Stimulated activated CD4-positive, alpha-beta T cell treated with anti-CD3 and anti-CD28 coated beads, TNF-alpha, amount 100 ng/mL, for 24 hours (primary cell): ENCODE data around the gene CHSY1.
"Not testable (repeated sequence)": the region's sequence is repeated elsewhere in the genome, so short reads cannot be mapped to it uniquely, and the experiment has no call there.

Experiments
- DNase-seq, 3 experiments: peaks; one replicate each; pipeline ENCODE4 v3.0.0-alpha.2; 2020; ENCODE audit warnings: low read depth in 3 of 3

The CHSY1 gene

DNA sequence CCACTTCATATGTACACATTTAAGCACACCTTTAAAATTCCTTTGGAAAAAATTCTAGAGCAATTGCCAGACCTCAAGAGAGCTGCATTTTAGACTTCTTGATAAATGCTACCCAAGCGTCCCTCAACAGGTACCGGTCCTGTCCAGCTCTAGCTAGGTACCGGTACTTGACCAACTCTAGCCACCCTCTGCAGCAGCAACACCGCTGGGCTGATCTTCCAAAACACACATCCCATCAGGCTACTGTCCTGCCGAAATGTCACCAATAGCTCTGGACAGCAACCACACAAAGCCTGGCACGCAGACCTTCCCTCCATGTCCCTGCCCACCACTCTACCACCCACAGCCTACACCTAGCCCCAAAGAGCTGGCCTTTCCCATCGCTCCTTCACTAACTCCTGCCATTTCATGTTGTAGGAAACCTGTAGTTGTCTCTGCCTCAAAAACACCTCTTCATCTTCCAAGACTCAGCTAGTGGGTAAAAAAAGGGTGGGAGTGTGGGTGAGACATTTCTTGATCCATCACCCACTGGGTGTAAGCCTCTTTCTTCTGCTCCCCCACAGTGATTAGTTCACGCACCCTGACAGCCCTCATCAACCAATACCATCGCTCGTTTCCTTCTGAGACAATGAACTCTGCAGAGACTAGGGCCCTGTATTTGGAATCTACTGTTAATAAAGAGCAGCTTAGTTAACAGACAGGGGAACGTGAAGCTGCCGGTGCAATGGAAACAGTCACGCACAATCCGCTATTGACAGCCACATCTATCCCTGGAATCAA, 6.8 kb downstream of the CHSY1 start:
- DNase-seq = no peak

DNA sequence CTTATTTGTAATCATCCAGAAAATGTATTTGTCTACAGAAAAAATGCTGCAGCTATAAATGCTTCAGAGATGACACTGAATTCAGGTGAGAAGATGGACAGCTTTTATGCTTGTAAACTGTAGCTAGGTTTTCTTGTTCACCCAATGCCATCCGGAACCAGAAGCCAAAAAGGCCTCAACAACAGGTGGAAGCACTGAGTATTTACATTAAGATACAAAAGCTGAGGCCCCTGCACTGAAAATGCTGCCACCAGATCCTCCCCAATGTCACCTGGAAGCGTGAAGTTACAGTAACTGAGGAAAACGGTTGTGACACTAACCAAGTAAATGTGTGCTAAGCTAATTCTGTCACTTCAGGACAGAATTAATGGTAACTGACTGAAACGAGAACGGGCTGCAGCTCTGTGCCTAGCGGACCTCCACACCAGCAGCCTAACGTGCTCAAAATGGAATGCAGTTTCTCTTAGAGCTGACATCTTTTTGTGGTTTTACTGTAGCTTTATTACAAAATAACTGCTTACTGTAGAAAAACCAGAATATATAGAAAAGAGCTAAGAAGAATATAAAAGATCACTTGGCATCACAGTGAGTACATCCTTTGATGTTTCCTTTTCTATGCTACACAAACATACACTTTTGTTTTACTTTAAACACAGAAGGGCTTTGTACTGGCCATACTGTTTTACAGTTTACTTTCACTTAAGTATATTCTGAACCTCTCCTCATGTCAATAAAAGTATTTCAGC, 7.6 kb downstream of the CHSY1 start:
- DNase-seq = no peak

DNA sequence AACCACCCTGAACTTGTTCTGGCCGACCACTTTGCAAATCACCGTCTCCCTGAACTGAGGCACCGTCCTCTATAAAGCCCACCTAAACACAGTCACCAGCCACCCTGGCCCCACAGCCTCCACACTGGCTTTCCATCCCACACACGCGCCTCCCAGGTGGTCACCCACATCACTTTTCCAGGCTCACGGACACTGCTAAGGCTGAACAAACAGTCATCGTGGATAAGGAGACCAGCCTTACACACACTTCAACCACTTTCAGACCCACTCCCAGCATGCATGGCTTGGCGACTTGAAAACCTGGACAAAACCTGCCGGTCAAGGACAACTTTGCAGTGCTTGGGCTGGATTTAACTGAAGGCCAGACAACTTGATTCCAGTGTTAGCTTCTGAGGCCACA, 8.4 kb downstream of the CHSY1 start:
- no peak for DNase-seq

DNA sequence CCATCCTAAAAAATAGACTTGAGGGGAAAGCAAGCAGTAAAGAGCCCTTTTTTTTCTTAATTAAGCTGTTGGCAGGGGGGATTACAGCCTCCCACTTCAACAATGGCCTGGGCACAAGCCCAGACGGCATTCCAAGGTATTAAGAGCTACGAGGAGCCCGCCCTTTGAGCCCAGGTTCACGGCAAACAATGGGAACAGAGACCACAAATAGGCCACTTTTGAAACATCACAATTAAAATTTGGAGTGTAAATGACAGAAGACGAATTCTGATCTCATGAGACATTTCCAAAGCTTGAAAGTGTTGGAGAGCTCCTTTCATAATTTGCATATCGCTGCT, 8.9 kb downstream of the CHSY1 start:
- DNase-seq = no peak

DNA sequence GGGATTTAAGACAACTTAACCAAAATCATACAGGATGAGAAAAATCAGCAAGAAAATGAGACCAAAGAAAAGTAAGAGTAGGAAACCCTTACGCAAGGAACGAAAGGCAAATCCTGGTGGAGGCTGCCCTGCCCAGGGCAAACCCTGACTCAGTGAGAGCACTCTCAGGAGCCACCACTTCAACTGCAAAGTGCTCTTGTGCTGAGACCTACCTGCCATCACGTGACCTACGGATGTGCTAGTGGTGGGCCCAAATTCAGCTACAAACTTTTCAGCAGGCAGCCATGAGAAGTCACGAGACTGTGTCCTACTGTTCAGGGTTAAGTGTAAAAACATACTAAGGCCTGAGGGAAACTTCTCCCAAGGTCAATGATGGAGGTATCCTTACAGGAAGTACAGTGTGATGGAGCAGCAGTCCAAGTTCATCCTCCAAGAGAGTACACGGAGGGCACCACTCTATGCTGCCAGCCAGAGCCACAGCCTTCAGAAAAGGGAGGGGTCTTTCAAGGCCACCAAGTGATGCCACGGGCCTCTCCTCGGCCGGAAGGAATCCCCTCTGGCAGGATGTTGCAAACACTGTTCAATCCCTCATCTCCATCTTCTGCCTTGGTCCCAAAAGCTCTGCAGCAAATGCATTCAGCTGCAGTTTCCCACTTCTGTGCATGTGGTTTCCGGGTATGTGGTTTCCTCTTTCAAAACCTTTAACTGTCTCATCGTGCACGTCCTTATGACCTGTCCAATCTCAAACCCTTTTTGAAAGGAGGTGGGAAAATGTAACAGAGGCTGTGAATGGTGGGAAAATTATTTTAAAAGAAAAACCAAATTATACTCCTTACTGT, 9.5 kb downstream of the CHSY1 start:
- DNase-seq = no peak

DNA sequence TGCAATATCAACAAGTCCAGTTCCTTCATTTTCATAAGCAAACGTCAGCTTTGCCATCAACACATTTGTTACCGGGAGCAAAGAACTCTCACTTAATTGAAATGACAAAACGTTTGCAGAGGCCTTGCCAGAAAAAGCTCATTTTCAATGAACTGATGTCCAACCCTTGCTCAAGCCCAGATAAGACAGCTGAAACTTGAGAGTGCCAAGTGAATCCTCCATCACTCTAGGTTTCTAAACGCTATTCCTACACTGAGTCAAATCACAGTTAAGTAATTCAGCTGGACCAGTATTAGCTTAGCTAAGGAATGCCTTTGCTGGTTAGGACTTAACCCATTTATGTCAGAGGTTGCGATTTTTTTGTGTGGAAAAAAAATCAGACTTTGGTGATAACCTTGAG, 11.5 kb downstream of the CHSY1 start:
- DNase-seq = no peak

DNA sequence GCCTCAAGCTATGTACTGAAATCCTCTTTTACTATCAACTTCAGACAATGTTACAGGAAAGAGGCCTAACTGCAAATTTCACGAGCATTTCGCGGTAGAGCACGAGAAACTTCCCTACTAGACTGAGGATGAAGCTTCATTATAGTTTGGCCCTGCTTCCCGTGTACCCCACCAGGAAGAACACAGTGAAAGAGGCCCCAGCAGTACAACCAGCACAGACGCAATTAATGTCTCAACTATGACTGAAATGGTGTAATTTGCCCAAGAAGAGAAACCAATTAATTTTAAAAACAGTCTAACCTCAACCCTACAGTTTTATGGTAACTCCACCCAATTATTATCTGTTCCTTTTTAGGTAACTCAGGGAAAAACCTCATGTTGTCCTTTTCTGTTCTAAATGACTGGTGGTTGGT, 12.1 kb downstream of the CHSY1 start:
- no peak for DNase-seq

DNA sequence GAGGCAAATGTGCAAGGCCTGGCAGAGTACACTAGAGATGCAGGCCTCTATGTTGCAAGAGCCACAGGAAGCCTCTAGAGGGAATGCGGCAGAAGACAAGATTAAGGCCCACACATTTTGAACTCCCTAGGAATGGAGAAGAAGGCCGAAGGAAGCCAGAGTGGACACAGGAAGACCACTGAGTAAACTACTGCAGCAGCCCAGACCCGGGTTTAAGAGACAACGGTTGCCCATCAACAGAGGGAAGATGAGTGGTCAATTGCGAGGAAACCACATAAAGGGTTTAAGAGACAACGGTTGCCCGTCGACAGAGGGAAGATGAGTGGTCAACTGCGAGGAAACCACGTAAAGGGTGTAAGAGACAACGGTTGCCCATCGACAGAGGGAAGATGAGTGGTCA, 14.6 kb downstream of the CHSY1 start:
- DNase-seq = no peak

DNA sequence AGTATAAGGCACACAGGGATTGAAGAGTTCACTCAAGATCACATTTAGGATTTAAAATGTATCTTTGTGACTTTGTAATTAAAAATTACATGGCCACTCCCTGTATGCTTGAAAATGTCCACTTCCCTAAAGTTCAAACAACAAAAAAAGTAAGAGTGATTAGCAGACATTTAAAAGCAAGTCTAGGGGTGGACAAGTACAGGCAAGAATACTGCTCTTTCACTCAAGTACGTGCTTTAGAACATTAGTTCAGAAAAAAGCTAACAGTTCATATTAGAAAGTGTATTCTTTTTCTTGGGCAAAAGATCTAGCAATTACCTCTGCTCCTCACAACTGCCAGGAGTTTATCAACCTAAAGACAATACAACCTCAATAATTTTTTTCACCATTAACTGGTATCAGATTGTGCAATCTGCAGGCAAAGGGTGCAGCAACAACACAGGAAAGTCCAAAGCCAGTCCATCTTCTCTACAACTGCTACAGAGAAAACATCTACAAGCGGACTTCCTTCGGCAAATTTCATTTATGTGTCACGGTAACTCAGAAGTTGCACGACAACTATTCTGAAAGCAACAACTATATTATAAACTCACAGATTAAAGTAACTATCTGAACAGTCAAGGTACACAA, 18.1 kb downstream of the CHSY1 start:
- DNase-seq = no peak

DNA sequence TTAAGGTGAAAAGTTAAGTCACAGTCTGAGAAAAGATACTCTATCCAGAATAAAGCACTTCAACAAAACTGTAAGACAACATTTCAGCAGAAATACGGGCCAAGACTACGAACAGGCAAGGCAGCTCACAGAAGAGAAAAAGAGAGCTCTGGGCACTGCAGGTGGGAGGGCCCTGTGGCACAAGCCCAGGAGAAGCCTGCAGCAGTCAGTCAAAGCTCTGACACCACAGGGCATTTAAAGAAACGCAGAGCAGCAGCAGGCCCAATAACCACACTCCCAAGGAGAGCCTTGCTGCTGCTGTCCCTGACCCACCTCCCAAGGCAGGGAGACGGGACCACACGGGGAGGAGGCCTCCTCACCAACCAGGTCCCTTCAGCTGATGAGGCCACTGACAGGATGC, 19.2 kb downstream of the CHSY1 start:
- no peak for DNase-seq

DNA sequence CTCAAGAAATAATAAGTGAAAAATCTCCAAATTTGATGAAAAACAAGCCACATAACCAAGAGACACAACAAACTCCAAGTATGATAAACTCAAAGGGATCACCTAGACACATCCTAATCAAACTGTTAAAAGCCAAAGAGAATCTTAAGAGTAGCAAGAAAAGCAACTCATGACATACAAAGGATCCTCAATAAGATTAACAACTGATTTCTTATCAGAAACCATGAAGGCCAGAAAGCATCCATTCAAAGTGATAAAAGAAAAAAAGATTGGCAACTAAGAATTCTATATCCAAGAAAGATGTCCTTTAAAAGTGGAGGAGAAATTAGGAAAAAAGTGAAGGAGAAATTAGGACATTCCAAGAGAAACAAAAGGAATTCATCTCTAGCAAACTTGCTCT, 23.5 kb downstream of the CHSY1 start:
- DNase-seq = no peak

DNA sequence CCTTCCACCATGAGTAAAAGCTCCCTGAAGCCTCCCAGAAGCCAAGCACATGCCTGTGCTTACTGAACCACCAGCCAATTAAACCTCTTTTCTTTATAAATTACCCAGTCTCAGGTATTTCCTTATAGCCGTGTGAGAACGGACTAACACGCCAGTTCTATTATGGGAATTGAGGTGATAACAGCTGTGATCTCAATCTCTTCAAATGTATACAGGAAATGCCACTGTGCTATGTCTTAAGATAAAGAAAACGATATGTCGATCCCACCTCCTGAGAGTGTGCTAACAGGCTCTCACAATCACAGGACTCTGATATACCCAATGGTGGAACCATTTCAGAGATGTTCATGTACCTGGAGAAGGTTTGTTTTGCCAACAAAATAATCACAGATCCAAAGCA, 26.2 kb downstream of the CHSY1 start:
- DNase-seq = no peak

DNA sequence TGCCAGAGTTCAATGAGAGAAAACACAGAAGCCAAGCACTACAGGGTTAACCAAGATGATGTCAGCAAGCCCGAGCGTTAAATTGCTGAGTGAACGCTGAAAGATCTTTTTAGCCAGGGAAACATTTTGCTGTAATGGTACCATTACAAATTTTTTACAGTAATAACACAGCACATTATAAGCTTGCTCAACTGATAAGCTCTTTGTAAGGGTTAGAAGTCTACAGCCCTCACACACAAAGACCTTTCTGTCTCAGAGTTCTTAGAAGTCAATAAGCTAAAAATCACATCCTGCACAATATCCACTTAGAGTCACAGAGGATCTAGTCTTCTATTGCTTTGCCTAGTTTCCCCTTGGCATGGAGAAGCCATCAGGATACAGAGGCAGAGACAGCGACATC, 29.9 kb downstream of the CHSY1 start:
- DNase-seq = no peak

DNA sequence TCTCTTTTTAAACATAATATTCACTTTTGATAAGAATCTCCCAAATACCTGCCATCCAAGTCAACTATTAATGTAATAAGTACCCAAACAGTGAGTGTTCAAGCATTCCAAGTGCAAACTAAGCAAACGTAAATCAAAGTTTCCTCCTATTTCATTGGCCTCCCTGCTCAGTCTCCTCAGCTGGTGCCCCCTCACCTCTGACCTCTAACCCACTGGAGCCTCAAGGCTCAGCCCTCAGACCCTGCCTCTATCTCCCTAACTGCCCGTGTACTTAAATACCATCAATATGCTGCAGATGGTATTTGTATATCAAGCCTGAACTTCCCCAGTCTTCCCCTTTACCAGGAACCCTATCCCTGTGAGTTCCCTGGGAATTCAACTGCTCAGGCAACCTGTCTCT, 31.8 kb downstream of the CHSY1 start:
- DNase-seq = no peak

DNA sequence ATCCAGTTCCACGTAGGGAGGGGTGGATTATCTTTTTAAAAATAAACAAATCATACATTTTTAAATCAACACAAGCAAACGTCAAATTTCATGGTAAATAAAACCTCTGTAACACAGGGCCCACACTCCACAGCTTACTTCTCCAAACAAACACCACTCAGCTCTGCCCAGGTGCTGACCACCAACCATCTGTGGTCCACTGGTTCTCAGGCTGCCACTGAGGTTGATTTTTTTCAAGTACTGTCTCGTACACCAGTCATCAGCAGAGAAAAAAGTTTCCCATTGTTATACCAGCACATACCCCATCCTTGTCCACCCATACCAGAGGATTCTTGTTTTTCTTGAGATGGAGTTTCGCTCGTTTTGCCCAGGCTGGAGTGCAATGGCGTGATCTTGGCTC, 32.4 kb downstream of the CHSY1 start:
- DNase-seq = no peak

DNA sequence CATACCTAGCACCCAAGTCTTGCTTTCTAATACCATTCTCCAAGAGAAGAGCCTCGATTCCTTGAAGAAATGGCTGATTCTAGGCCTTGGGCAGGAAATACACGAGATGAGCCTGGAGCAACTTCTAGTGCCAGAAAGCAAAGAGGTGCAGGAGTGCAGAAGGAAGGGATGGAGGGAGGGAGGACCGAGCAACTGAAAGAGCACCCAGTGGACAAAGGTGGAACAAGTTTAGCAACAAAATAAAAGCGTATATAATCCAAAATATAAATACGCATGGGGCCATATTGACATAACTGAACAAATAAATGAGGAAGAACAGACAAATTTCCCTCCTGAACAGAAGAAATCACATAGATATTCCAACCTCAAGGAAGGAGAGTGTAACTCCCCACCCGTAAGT, 34.4 kb downstream of the CHSY1 start:
- no peak for DNase-seq

DNA sequence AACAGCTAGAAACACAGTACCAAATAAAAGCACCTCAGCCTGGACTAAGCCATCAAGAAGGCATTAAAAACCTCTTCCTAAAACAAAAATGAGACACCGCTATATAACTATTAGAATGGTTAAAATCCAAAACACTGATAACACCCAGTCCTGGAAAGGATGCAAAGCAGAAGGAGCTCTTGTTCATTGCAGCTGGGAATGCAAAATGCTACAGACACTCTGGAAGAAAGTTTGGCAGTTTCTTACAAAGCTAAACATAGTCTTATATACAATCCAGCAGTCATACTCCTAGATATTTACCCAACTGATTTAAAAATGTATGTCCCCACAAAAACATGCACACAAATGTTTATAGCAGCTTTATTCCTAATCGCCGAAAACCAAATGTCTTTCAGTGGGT, 35.7 kb downstream of the CHSY1 start:
- no peak for DNase-seq

DNA sequence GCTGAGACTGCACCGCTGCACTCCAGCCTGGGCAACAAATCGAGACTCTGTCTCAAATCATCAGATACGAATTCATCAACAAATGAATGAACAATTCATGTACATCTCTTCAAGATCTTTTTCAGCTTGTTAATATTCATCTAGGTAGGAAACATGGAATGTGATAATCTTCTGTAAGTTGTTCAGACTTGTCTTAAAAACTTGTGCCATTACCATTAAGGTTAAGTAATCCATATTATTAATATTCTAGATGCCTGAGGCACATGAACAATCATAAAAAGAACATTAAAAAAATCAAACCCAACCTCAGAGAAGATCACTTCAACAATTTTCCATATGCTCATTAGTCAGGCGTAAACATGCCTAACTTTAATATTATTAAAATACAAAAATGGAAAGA, 36.2 kb downstream of the CHSY1 start:
- no peak for DNase-seq

DNA sequence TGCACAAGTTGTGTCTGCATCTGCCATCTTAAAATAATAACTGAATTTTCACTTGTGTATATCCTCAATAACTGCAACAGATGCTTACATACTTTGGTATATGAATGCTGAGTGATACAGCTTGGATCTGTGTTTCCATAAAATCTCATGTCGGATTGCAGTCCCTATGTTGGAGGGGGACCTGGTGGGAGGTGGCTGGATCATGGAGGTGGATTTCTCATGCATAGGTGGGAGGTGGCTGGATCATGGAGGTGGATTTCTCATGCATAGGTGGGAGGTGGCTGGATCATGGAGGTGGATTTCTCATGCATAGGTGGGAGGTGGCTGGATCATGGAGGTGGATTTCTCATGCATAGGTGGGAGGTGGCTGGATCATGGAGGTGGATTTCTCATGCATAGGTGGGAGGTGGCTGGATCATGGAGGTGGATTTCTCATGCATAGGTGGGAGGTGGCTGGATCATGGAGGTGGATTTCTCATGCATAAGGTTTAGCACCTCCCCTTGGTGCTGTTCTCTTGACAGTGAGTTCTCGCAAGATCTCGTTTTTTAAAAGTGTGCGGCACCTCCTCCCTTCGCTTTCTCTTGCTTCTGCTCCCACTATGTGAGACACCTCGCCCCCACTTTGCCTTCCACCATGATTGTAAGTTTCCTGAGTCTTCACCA, 37.3 kb downstream of the CHSY1 start:
- DNase-seq = not testable (repeated sequence)

DNA sequence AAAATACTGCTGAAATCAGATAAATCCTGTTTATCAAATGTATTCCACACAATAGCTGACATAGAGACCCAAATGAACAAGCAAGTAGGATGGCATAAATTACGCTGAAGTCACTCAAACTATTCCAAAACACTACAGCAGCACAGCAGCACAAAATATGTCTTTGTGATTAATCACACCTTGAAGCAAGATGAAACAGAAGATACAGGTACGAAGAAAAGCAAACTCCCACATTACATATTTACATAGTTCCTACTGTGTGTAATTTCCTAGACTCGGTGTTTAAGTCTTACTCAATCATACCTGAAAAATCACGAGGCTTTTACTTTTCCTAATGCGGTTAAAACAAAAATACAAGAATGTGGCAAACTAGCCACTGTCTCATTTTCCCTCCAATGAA, 38.3 kb downstream of the CHSY1 start:
- DNase-seq = no peak

DNA sequence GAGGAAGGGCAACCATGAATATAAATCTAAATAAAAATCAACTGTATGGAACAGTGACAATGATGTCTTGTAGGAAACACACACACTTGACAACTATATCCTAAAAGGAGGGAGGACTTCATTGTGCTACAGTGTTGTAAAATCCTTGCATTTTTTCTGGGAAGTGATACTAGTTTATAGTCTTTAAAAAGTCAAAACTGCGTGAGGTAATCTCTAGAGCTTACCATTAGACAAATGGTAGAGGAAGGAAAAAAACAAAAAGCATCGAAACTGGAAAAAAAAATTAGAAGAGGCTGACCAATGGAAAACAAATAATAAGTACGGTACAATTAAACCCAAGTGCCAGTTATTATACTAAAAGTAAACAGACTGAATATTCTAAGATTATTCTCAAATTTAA, 38.7 kb downstream of the CHSY1 start:
- DNase-seq = no peak

DNA sequence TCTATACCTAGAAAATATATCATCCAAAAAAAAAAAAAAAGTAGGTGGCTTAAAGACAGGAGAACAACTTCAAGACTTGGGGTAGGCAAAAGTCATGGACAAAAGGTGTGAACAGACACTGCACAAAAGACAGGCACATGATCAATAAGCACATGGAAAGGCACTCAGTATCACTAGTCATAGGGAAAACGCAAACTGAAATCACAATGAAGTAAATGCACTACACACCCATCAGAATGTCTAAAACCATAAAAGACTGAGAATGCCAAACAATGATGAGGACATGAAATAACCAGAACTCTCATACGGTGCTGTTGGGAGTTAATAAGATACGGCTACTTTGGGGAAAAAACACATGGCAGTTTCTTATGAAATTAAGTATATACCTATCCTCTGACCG, 40.0 kb downstream of the CHSY1 start:
- DNase-seq = no peak
